GM23248 (cell line): ENCODE measurements around the gene PRKCA. TPM values are rescaled to one million over a fixed set of nuclear protein-coding genes. Genes with fewer than 3 reads are reported as not detected.

Experiments
- DNase-seq: peaks from one replicate; pipeline ENCODE4 v3.0.0-alpha.2; 2015
- H2AFZ ChIP-seq: fragments of 200-600 bp; sonication (generic); 2 replicates; pipeline ENCODE4 v1.6.1; 2016; ENCODE audit warnings: antibody characterized with exemption
- H3F3A ChIP-seq: fragments of 200-600 bp; sonication (generic); 2 replicates; pipeline ENCODE4 v1.6.1; 2016; ENCODE audit warnings: mild to moderate bottlenecking, antibody characterized with exemption, mixed run types; ENCODE audit not compliant: insufficient read depth
- H3K27ac ChIP-seq: fragments of 200-600 bp; sonication (generic); 2 replicates; pipeline ENCODE4 v1.5.1; 2016; ENCODE audit warnings: mild to moderate bottlenecking
- H3K27me3 ChIP-seq: fragments of 200-600 bp; sonication (generic); replicated peaks from 2 replicates; pipeline ENCODE4 v1.6.1; 2016; ENCODE audit warnings: mild to moderate bottlenecking; ENCODE audit not compliant: insufficient read depth
- H3K36me3 ChIP-seq: fragments of 200-600 bp; sonication (generic); 2 replicates; pipeline ENCODE4 v1.6.1; 2016; ENCODE audit warnings: low read depth, mild to moderate bottlenecking
- H3K4me1 ChIP-seq: fragments of 200-600 bp; sonication (generic); 2 replicates; pipeline ENCODE4 v1.6.1; 2016; ENCODE audit warnings: mild to moderate bottlenecking; ENCODE audit not compliant: insufficient read depth
- H3K4me2 ChIP-seq: fragments of 200-600 bp; sonication (generic); one replicate; pipeline ENCODE4 v1.6.1; 2016; ENCODE audit warnings: mild to moderate bottlenecking; ENCODE audit not compliant: unreplicated experiment
- H3K4me3 ChIP-seq: fragments of 200-600 bp; sonication (generic); 2 replicates; pipeline ENCODE4 v1.5.1; 2016; ENCODE audit warnings: mild to moderate bottlenecking
- H3K79me2 ChIP-seq: fragments of 200-600 bp; sonication (generic); 2 replicates; pipeline ENCODE4 v1.6.1; 2016; ENCODE audit warnings: mild to moderate bottlenecking; ENCODE audit not compliant: insufficient read depth
- H3K9ac ChIP-seq: fragments of 200-600 bp; sonication (generic); 2 replicates; pipeline ENCODE4 v1.6.1; 2016; ENCODE audit warnings: mild to moderate bottlenecking
- H3K9me2 ChIP-seq: fragments of 200-600 bp; sonication (generic); 2 replicates; pipeline ENCODE4 v1.6.1; 2016; ENCODE audit warnings: mixed run types, mild to moderate bottlenecking, moderate library complexity; ENCODE audit not compliant: insufficient read depth
- H3K9me3 ChIP-seq: fragments of 200-600 bp; sonication (generic); one replicate; pipeline ENCODE4 v1.6.1; 2017; ENCODE audit warnings: low read depth
- H4K20me1 ChIP-seq: fragments of 200-600 bp; sonication (generic); 2 replicates; pipeline ENCODE4 v1.6.0; 2016; ENCODE audit not compliant: insufficient read depth
- EZH2 ChIP-seq: fragments of 200-600 bp; sonication (generic); IDR thresholded peaks from 2 replicates; pipeline ENCODE4 v1.6.1; 2018; ENCODE audit warnings: antibody characterized with exemption, mild to moderate bottlenecking; ENCODE audit not compliant: insufficient read depth, poor library complexity, severe bottlenecking
- EZH2phosphoT487 ChIP-seq: fragments of 200-600 bp; sonication (generic); IDR thresholded peaks from 2 replicates; pipeline ENCODE4 v1.6.1; 2018; ENCODE audit warnings: antibody characterized with exemption, moderate library complexity, mild to moderate bottlenecking, low read depth; ENCODE audit not compliant: insufficient read depth
- WGBS, 2 experiments: methylation state at CpG; one replicate each; pipeline ENCODE4 v1.1.6; 2015 to 2017; ENCODE audit warnings: low lambda C conversion rate in 2 of 2, low coverage in 1 of 2; ENCODE audit errors: missing lambda C conversion rate in 2 of 2; 5-methylcytosine and 5-hydroxymethylcytosine counted together
- in situ Hi-C: fragments of 300-500 bp; cut with MboI; formaldehyde crosslinking; loops from 2 replicates; pipeline ENCODE4 v1.15.0; 2020
- polyA plus RNA-seq: library from polyadenylated mRNA; unstranded; fragments of >200 nt; fragmentation: Nextera tagmentation; extraction: Ambion mirVana; gene quantifications from 2 replicates; pipeline ENCODE4 v1.2.1, GENCODE V29; 2016
- total RNA-seq: library from RNA; depleted of rRNA; stranded (reverse); fragments of >200 nt; shearing (Covaris generic); gene quantifications from 2 replicates; pipeline ENCODE4 v1.2.3, GENCODE V29; 2014

The PRKCA gene
- total and polyA plus RNA-seq, 2 experiments from 2014 or later: 17.3 to 28.5 TPM

GRCh38 chr17:66549311-66549704 is 246.9 kb downstream of the PRKCA start:
- WGBS, 2 experiments: 5 to 10% methylated on average over 3 of the region's 3 CpGs
- Histone ChIP-seq H3K9me3 (no peaks in the 10 kb centered on the region), H3K4me3 (peak overlapping the region; percentile 4; the same call in 1 of the 2 replicates), H3K36me3 (no peaks in the 10 kb centered on the region), H3K4me2 (peak overlapping the region; percentile 70), H3K27me3 (no peaks in the 10 kb centered on the region), H3K9ac (peak overlapping the region; percentile 33), H3K79me2 (peaks cover 65% of the 10 kb centered on the region), H2AFZ (no peak overlapping the region), H3K27ac (peak overlapping the region; percentile 83), H3F3A (peaks cover 56% of the 10 kb centered on the region), H3K4me1 (peaks cover 51% of the 10 kb centered on the region), H3K9me2 (no peaks in the 10 kb centered on the region), H4K20me1 (no peaks in the 10 kb centered on the region)
- DNase-seq: peak; percentile 68
- no peak for TF ChIP-seq EZH2phosphoT487
- no peak for TF ChIP-seq EZH2
- in situ Hi-C loops: no loop called here

GRCh38 chr17:66549731-66550207 is 247.4 kb downstream of the PRKCA start:
- in situ Hi-C loops: loop anchor here (25.0 kb wide), 1 partner anchor 287 kb away; no protein-coding TSS in a partner anchor
- Histone ChIP-seq H4K20me1 (no peaks in the 10 kb centered on the region), H3F3A (peaks cover 51% of the 10 kb centered on the region), H3K36me3 (no peaks in the 10 kb centered on the region), H3K27me3 (no peaks in the 10 kb centered on the region), H3K9me3 (no peaks in the 10 kb centered on the region), H3K9me2 (no peaks in the 10 kb centered on the region), H2AFZ (no peak overlapping the region), H3K9ac (peak overlapping the region; percentile 33; the same call in 1 of the 2 replicates), H3K27ac (peak overlapping the region; percentile 83), H3K79me2 (peaks cover 65% of the 10 kb centered on the region), H3K4me1 (peaks cover 48% of the 10 kb centered on the region), H3K4me2 (peak overlapping the region; percentile 70), H3K4me3 (peak overlapping the region; percentile 4; the same call in 1 of the 2 replicates)
- 60 to 62% methylated on average over 5 of the region's 5 CpGs for WGBS, 2 experiments
- TF ChIP-seq EZH2 (no peak), EZH2phosphoT487 (no peak)
- peak; percentile 72 for DNase-seq

- no peaks in the 10 kb centered on the region for H3K9me3 ChIP-seq
- peaks cover 53% of the 10 kb centered on the region for H3K79me2 ChIP-seq
Observed at GRCh38 chr17:66551839-66552238, 249.4 kb downstream of the PRKCA start.

DNA sequence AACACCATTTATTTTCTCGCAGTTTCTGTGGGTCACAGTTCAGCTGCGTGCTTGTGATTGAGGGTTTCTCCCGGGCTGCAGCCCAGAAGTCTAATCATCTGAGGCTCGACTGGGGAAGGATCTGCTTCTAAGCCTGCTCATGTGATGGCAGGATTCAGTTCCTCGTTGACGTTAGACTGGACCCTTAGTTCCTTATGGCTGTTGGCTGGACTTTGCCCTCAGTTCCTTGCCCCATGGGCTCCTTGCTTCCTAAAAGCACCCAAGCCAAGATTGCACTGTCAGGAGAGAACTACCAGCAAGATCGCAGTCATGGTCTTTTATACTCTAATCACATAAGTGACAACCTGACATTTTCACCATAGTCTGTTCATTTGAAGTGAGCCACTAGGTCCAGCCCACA is 250.0 kb downstream of the PRKCA start:
- Histone ChIP-seq H3K9me2 (no peaks in the 10 kb centered on the region), H3K9ac (no peak overlapping the region), H3K27ac (no peak overlapping the region), H3K79me2 (peaks cover 53% of the 10 kb centered on the region), H3K9me3 (no peaks in the 10 kb centered on the region), H3K4me3 (no peak overlapping the region), H3F3A (peaks cover 27% of the 10 kb centered on the region), H3K4me1 (peaks cover 37% of the 10 kb centered on the region), H3K36me3 (no peaks in the 10 kb centered on the region), H4K20me1 (no peaks in the 10 kb centered on the region), H3K4me2 (no peak overlapping the region), H2AFZ (no peak overlapping the region), H3K27me3 (no peaks in the 10 kb centered on the region)
- in situ Hi-C loops: loop anchor here (25.0 kb wide), 1 partner anchor 290 kb away; no protein-coding TSS in a partner anchor
- no peak for TF ChIP-seq EZH2
- no peak for TF ChIP-seq EZH2phosphoT487
- no peak for DNase-seq
- WGBS, 2 experiments: 96 to 98% methylated on average over 7 of the region's 7 CpGs

More at GRCh38 chr17:66551839-66552238, 249.4 kb downstream of the PRKCA start:
- Histone ChIP-seq H4K20me1 (no peaks in the 10 kb centered on the region), H3K4me2 (no peak overlapping the region), H3K4me3 (no peak overlapping the region), H3K36me3 (no peaks in the 10 kb centered on the region), H3K27ac (no peak overlapping the region), H3K27me3 (no peaks in the 10 kb centered on the region), H2AFZ (no peak overlapping the region), H3K9me2 (no peaks in the 10 kb centered on the region), H3K9ac (no peak overlapping the region), H3K4me1 (peaks cover 42% of the 10 kb centered on the region), H3F3A (peaks cover 32% of the 10 kb centered on the region)
- WGBS, 2 experiments: 97 to 100% methylated on average over 2 of the region's 2 CpGs
- in situ Hi-C loops: loop anchor here (25.0 kb wide), 1 partner anchor 290 kb away; no protein-coding TSS in a partner anchor
- no peak for DNase-seq
- TF ChIP-seq EZH2 (no peak), EZH2phosphoT487 (no peak)
